ENCODE data around the gene SH3BGRL3.
"Not testable (repeated sequence)": the region's sequence is repeated elsewhere in the genome, so short reads cannot be mapped to it uniquely, and the experiment has no call there.

The SH3BGRL3 gene

GRCh38 chr1:26290882-26291261 is 11.0 kb downstream of the SH3BGRL3 start:
- Histone ChIP-seq H3K36me3 (ENCODE audit: insufficient read depth, low read length) (no peaks in the 10 kb centered on the region), H3K79me2 (ENCODE audit: insufficient read depth, low read length) (no peaks in the 10 kb centered on the region), H4K20me1 (ENCODE audit: insufficient read depth, low read length, poor library complexity, severe bottlenecking) (no peaks in the 10 kb centered on the region), H2AFZ (ENCODE audit: low read length) (no peak overlapping the region), H3F3A (ENCODE audit: low read depth) (peaks cover 31% of the 10 kb centered on the region), H3K9me3 (ENCODE audit: insufficient read depth, low read depth, low read length) (no peaks in the 10 kb centered on the region), H3K9ac (ENCODE audit: low read depth, low read length, poor library complexity, severe bottlenecking) (peak overlapping the region; percentile 88), H3K4me3 (ENCODE audit: low read length, poor library complexity, severe bottlenecking) (no peak overlapping the region), H3K4me2 (ENCODE audit: low read depth, low read length, poor library complexity, severe bottlenecking) (peak overlapping the region; percentile 98), H3K27me3 (ENCODE audit: insufficient read depth, low read length, poor library complexity, severe bottlenecking) (no peaks in the 10 kb centered on the region), H3K9me2 (replicated peaks; ENCODE audit: low read depth, low read length) (no peaks in the 10 kb centered on the region), H3K4me1 (ENCODE audit: insufficient read depth, low read length, poor library complexity, severe bottlenecking) (peaks cover 63% of the 10 kb centered on the region)
- TF ChIP-seq EZH2phosphoT487 (IDR thresholded peaks at IDR 0.05; ENCODE audit: borderline replicate concordance) (no peak), CTCF (conservative IDR thresholded peaks at IDR 0.05; ENCODE audit: low read length) (no peak)

GRCh38 chr1:26291433-26291832 is 11.5 kb downstream of the SH3BGRL3 start:
- Histone ChIP-seq H3K4me3 (ENCODE audit: low read length, poor library complexity, severe bottlenecking) (no peak overlapping the region), H3K9ac (ENCODE audit: low read depth, low read length, poor library complexity, severe bottlenecking) (peak overlapping the region; percentile 88), H4K20me1 (ENCODE audit: insufficient read depth, low read length, poor library complexity, severe bottlenecking) (no peaks in the 10 kb centered on the region), H2AFZ (ENCODE audit: low read length) (no peak overlapping the region), H3F3A (ENCODE audit: low read depth) (peaks cover 31% of the 10 kb centered on the region), H3K9me3 (ENCODE audit: insufficient read depth, low read depth, low read length) (no peaks in the 10 kb centered on the region), H3K79me2 (ENCODE audit: insufficient read depth, low read length) (no peaks in the 10 kb centered on the region), H3K9me2 (replicated peaks; ENCODE audit: low read depth, low read length) (no peaks in the 10 kb centered on the region), H3K27me3 (ENCODE audit: insufficient read depth, low read length, poor library complexity, severe bottlenecking) (no peaks in the 10 kb centered on the region), H3K4me2 (ENCODE audit: low read depth, low read length, poor library complexity, severe bottlenecking) (no peak overlapping the region), H3K36me3 (ENCODE audit: insufficient read depth, low read length) (no peaks in the 10 kb centered on the region), H3K4me1 (ENCODE audit: insufficient read depth, low read length, poor library complexity, severe bottlenecking) (peaks cover 57% of the 10 kb centered on the region)
- no peak for TF ChIP-seq EZH2phosphoT487 (IDR thresholded peaks at IDR 0.05; ENCODE audit: borderline replicate concordance)
- TF ChIP-seq CTCF (conservative IDR thresholded peaks at IDR 0.05; ENCODE audit: low read length): no peak

- no peak overlapping the region for H3K4me3 ChIP-seq (ENCODE audit: low read length, poor library complexity, severe bottlenecking)
- H3K36me3 ChIP-seq (ENCODE audit: insufficient read depth, low read length): no peaks in the 10 kb centered on the region
- H3K4me1 ChIP-seq (ENCODE audit: insufficient read depth, low read length, poor library complexity, severe bottlenecking): peaks cover 52% of the 10 kb centered on the region
- no peaks in the 10 kb centered on the region for H4K20me1 ChIP-seq (ENCODE audit: insufficient read depth, low read length, poor library complexity, severe bottlenecking)
- H3F3A ChIP-seq (ENCODE audit: low read depth): peaks cover 29% of the 10 kb centered on the region
- no peaks in the 10 kb centered on the region for H3K27me3 ChIP-seq (ENCODE audit: insufficient read depth, low read length, poor library complexity, severe bottlenecking)
- H3K9me2 ChIP-seq (replicated peaks; ENCODE audit: low read depth, low read length): no peaks in the 10 kb centered on the region
- no peak overlapping the region for H3K4me2 ChIP-seq (ENCODE audit: low read depth, low read length, poor library complexity, severe bottlenecking)
- peak overlapping the region; percentile 88 for H3K9ac ChIP-seq (ENCODE audit: low read depth, low read length, poor library complexity, severe bottlenecking)
- TF ChIP-seq CTCF (conservative IDR thresholded peaks at IDR 0.05; ENCODE audit: low read length) (no peak), EZH2phosphoT487 (IDR thresholded peaks at IDR 0.05; ENCODE audit: borderline replicate concordance) (no peak)
- H3K9me3 ChIP-seq (ENCODE audit: insufficient read depth, low read depth, low read length): no peaks in the 10 kb centered on the region
- H2AFZ ChIP-seq (ENCODE audit: low read length): no peak overlapping the region
- H3K79me2 ChIP-seq (ENCODE audit: insufficient read depth, low read length): no peaks in the 10 kb centered on the region
Measured at GRCh38 chr1:26291939-26292338, 12.1 kb downstream of the SH3BGRL3 start.

- H3K79me2 ChIP-seq (ENCODE audit: insufficient read depth, low read length); H3K27me3 ChIP-seq (ENCODE audit: insufficient read depth, low read length, poor library complexity, severe bottlenecking); H3K36me3 ChIP-seq (ENCODE audit: insufficient read depth, low read length); H3K9ac ChIP-seq (ENCODE audit: low read depth, low read length, poor library complexity, severe bottlenecking); H3K4me3 ChIP-seq (ENCODE audit: low read length, poor library complexity, severe bottlenecking); H2AFZ ChIP-seq (ENCODE audit: low read length); H3K9me3 ChIP-seq (ENCODE audit: insufficient read depth, low read depth, low read length); H4K20me1 ChIP-seq (ENCODE audit: insufficient read depth, low read length, poor library complexity, severe bottlenecking); H3K9me2 ChIP-seq (replicated peaks; ENCODE audit: low read depth, low read length); H3K4me2 ChIP-seq (ENCODE audit: low read depth, low read length, poor library complexity, severe bottlenecking): not testable (repeated sequence)
- Histone ChIP-seq H3F3A (ENCODE audit: low read depth) (peaks cover 23% of the 10 kb centered on the region; the same call in 1 of the 2 replicates), H3K4me1 (ENCODE audit: insufficient read depth, low read length, poor library complexity, severe bottlenecking) (peaks cover 46% of the 10 kb centered on the region)
Measured at GRCh38 chr1:26292735-26293134, 12.8 kb downstream of the SH3BGRL3 start.
